ENCODE data around the gene PCYT1B.

Gene PCYT1B

DNA sequence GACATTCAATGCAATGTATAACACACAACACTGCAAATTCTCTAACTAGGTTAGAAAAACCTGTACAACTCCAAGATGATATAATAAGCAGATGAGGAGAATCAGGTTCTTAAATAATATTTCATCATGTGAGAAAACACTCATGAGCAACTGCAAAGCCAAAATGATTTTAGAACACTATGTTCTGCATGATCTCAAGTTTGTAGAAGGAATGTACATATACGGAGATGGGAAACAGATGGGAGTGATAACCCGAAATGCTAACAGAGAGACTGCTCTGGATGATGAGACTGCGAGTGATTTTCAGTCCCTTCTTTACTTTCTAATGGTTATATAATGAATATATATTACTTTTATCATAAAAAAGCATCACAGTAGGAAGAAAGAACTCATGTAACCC lies 80.9 kb downstream of the PCYT1B start:
- no peaks in the 10 kb centered on the region for H3K4me1 ChIP-seq (ENCODE audit: control insufficient read depth in 2 of 2, insufficient read depth in 1 of 2, low read depth in 1 of 2, low read length in 2 of 2)

DNA sequence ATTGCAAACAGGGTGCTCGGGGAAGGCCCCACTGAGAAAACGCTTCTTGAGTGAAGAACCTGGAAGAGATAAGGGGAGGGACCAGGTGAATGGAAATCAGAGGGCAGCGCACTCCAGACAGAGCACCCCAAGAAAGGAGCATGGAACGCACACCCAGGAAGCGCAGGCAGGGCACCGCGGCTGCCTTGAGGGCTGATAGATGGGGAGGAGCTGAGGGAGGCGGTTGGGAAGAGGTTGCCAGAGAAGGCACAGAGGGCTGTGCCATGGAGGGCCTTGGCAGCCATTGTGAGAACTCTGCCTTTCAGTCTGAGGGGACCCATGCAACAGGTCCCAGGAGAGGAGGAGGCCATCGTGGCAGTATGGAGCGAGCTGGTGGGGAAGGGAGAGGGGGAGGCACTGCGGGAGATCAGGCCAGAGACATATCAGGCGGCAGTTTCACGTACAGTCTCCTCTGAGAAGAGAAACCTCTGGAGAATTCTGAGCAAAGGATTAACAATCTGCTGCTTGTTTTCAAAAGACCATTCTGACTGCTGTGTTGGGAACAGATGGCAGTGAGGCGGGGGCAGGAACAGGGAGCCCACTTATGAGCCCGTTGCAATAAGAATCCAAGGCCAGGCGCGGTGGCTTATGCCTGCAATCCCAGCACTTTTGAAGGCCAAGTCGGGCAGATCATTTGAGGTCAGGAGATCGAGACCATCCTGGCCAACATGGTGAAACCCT lies 83.7 kb downstream of the PCYT1B start:
- Histone ChIP-seq H4K8ac (ENCODE audit: low read depth, low read length) (no peak overlapping the region), H2BK120ac (ENCODE audit: low read depth, low read length) (no peak overlapping the region), H3K18ac (ENCODE audit: low read length) (no peak overlapping the region), H3K9me3 (replicated peaks in 1 of 2; ENCODE audit: control insufficient read depth in 2 of 2, insufficient read depth in 1 of 2, low read depth in 1 of 2, low read length in 2 of 2) (no peaks in the 10 kb centered on the region), H2BK12ac (ENCODE audit: low read length) (no peak overlapping the region), H3K36me3 (replicated peaks in 1 of 2; ENCODE audit: control insufficient read depth in 2 of 2, insufficient read depth in 2 of 2, low read length in 2 of 2) (no peaks in the 10 kb centered on the region), H2AFZ (ENCODE audit: low read length) (no peak overlapping the region), H3K9ac (ENCODE audit: low read depth, low read length, poor library complexity) (no peak overlapping the region), H2BK15ac (ENCODE audit: low read length) (no peak overlapping the region), H2BK5ac (ENCODE audit: low read length) (no peak overlapping the region), H3K23ac (ENCODE audit: low read depth, low read length, poor library complexity) (no peak overlapping the region), H2AK5ac (ENCODE audit: low read depth, low read length) (no peak overlapping the region), H3K4ac (ENCODE audit: low read length) (no peak overlapping the region), H3K4me1 (ENCODE audit: control insufficient read depth in 2 of 2, insufficient read depth in 1 of 2, low read depth in 1 of 2, low read length in 2 of 2) (no peaks in the 10 kb centered on the region), H3K27me3 (ENCODE audit: control insufficient read depth in 3 of 3, insufficient read depth in 3 of 3, low read depth in 1 of 3, low read length in 3 of 3) (no peaks in the 10 kb centered on the region), H3K14ac (ENCODE audit: low read length) (no peak overlapping the region), H4K91ac (ENCODE audit: low read depth, low read length, poor library complexity) (no peak overlapping the region), H3K4me3 (ENCODE audit: low read length in 2 of 2) (no peak overlapping the region), H3K27ac (replicated peaks; ENCODE audit: low read length) (no peak overlapping the region), H3K79me1 (ENCODE audit: low read depth, low read length) (no peaks in the 10 kb centered on the region), H3K4me2 (ENCODE audit: insufficient read depth, low read length, poor library complexity, severe bottlenecking) (no peak overlapping the region)
- DNase-seq (ENCODE audit: low spot score), result no peak
- no CpG with 5 or more reads among the region's 19 CpGs for WGBS, 2 donors (ENCODE audit: extremely low coverage in 2 of 2, insufficient read length in 2 of 2, insufficient replicate concordance in 1 of 2)

More for the DNA sequence above, 80.9 kb downstream of the PCYT1B start:
- no peak for DNase-seq (ENCODE audit: low spot score)
- no peak overlapping the region for H2BK120ac ChIP-seq (ENCODE audit: low read depth, low read length)
- no peak overlapping the region for H2AK5ac ChIP-seq (ENCODE audit: low read depth, low read length)
- H3K36me3 ChIP-seq (replicated peaks in 1 of 2; ENCODE audit: control insufficient read depth in 2 of 2, insufficient read depth in 2 of 2, low read length in 2 of 2), result no peaks in the 10 kb centered on the region
- no peak overlapping the region for H3K14ac ChIP-seq (ENCODE audit: low read length)
- H3K4me3 ChIP-seq (ENCODE audit: low read length in 2 of 2), result no peak overlapping the region
- no peak overlapping the region for H2BK5ac ChIP-seq (ENCODE audit: low read length)
- no peak overlapping the region for H3K9ac ChIP-seq (ENCODE audit: low read depth, low read length, poor library complexity)
- WGBS, 2 donors (ENCODE audit: extremely low coverage in 2 of 2, insufficient read length in 2 of 2, insufficient replicate concordance in 1 of 2), result no CpG with 5 or more reads among the region's 3 CpGs
- H3K9me3 ChIP-seq (replicated peaks in 1 of 2; ENCODE audit: control insufficient read depth in 2 of 2, insufficient read depth in 1 of 2, low read depth in 1 of 2, low read length in 2 of 2), result no peaks in the 10 kb centered on the region
- no peak overlapping the region for H3K18ac ChIP-seq (ENCODE audit: low read length)
- no peak overlapping the region for H2BK15ac ChIP-seq (ENCODE audit: low read length)
- H4K8ac ChIP-seq (ENCODE audit: low read depth, low read length), result no peak overlapping the region
- H3K4me2 ChIP-seq (ENCODE audit: insufficient read depth, low read length, poor library complexity, severe bottlenecking), result no peak overlapping the region
- no peak overlapping the region for H3K27ac ChIP-seq (replicated peaks; ENCODE audit: low read length)
- H2BK12ac ChIP-seq (ENCODE audit: low read length), result no peak overlapping the region
- H3K4ac ChIP-seq (ENCODE audit: low read length), result no peak overlapping the region
- H4K91ac ChIP-seq (ENCODE audit: low read depth, low read length, poor library complexity), result no peak overlapping the region
- H2AFZ ChIP-seq (ENCODE audit: low read length), result no peak overlapping the region
- no peak overlapping the region for H3K23ac ChIP-seq (ENCODE audit: low read depth, low read length, poor library complexity)
- no peaks in the 10 kb centered on the region for H3K79me1 ChIP-seq (ENCODE audit: low read depth, low read length)
- H3K27me3 ChIP-seq (ENCODE audit: control insufficient read depth in 3 of 3, insufficient read depth in 3 of 3, low read depth in 1 of 3, low read length in 3 of 3), result no peaks in the 10 kb centered on the region

DNA sequence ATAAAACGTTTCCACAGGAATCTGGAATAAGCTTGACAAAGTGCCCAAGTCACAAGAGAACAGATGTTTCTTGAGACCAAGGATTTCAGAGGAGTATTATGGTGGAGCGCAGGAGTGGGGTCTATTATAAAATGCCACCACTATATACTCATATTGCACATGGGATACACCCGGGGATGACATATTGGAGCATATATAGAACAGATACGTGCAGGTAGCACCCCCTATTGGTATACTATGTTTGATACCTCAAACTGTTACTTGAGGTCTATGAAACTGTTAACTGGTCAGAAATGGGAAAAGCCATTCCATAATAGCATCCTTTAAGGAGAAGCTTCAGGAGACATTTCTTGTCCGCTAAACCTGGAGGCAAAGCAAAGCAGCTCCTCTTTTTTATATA lies 86.0 kb downstream of the PCYT1B start:
- H2BK120ac ChIP-seq (ENCODE audit: low read depth, low read length), result no peak overlapping the region
- no peak overlapping the region for H3K4me2 ChIP-seq (ENCODE audit: insufficient read depth, low read length, poor library complexity, severe bottlenecking)
- no peak overlapping the region for H2AFZ ChIP-seq (ENCODE audit: low read length)
- H3K36me3 ChIP-seq (replicated peaks in 1 of 2; ENCODE audit: control insufficient read depth in 2 of 2, insufficient read depth in 2 of 2, low read length in 2 of 2), result no peaks in the 10 kb centered on the region
- no peak overlapping the region for H3K18ac ChIP-seq (ENCODE audit: low read length)
- no peak overlapping the region for H3K9ac ChIP-seq (ENCODE audit: low read depth, low read length, poor library complexity)
- no peak overlapping the region for H4K91ac ChIP-seq (ENCODE audit: low read depth, low read length, poor library complexity)
- H3K27ac ChIP-seq (replicated peaks; ENCODE audit: low read length), result no peak overlapping the region
- no peak overlapping the region for H3K4me3 ChIP-seq (ENCODE audit: low read length in 2 of 2)
- H3K4ac ChIP-seq (ENCODE audit: low read length), result no peak overlapping the region
- H3K27me3 ChIP-seq (ENCODE audit: control insufficient read depth in 3 of 3, insufficient read depth in 3 of 3, low read depth in 1 of 3, low read length in 3 of 3), result no peaks in the 10 kb centered on the region
- no peak overlapping the region for H2BK15ac ChIP-seq (ENCODE audit: low read length)
- H2AK5ac ChIP-seq (ENCODE audit: low read depth, low read length), result no peak overlapping the region
- H2BK5ac ChIP-seq (ENCODE audit: low read length), result no peak overlapping the region
- no peak overlapping the region for H2BK12ac ChIP-seq (ENCODE audit: low read length)
- no peaks in the 10 kb centered on the region for H3K9me3 ChIP-seq (replicated peaks in 1 of 2; ENCODE audit: control insufficient read depth in 2 of 2, insufficient read depth in 1 of 2, low read depth in 1 of 2, low read length in 2 of 2)
- no peak for DNase-seq (ENCODE audit: low spot score)
- WGBS, 2 donors (ENCODE audit: extremely low coverage in 2 of 2, insufficient read length in 2 of 2, insufficient replicate concordance in 1 of 2), result no CpG with 5 or more reads among the region's 5 CpGs
- H3K4me1 ChIP-seq (ENCODE audit: control insufficient read depth in 2 of 2, insufficient read depth in 1 of 2, low read depth in 1 of 2, low read length in 2 of 2), result no peaks in the 10 kb centered on the region
- no peak overlapping the region for H4K8ac ChIP-seq (ENCODE audit: low read depth, low read length)
- no peaks in the 10 kb centered on the region for H3K79me1 ChIP-seq (ENCODE audit: low read depth, low read length)
- no peak overlapping the region for H3K23ac ChIP-seq (ENCODE audit: low read depth, low read length, poor library complexity)
- no peak overlapping the region for H3K14ac ChIP-seq (ENCODE audit: low read length)

DNA sequence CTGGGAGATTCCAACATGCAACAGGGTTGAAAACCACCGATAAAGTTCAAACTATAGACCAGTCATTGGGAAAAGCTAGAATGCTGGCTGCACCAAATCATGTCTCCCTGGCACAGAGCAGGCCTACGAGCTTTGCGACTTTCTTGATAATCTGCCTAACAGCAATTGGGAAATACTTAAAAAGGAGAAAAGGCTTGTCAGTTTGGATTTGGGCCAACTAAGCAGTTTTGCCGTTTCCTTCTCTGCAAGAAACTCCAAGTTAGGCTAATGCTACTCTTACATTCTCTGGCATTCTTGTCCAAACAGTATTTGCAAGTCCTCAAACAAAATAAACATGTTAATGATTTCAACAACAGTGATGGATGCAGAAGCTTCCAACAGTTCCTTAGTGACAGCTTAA lies 94.1 kb downstream of the PCYT1B start:
- no peak overlapping the region for H2AK5ac ChIP-seq (ENCODE audit: low read depth, low read length)
- no peaks in the 10 kb centered on the region for H3K4me1 ChIP-seq (ENCODE audit: control insufficient read depth in 2 of 2, insufficient read depth in 1 of 2, low read depth in 1 of 2, low read length in 2 of 2)
- WGBS, 2 donors (ENCODE audit: extremely low coverage in 2 of 2, insufficient read length in 2 of 2, insufficient replicate concordance in 1 of 2), result no CpG with 5 or more reads among the region's 4 CpGs
- H2AFZ ChIP-seq (ENCODE audit: low read length), result no peak overlapping the region
- no peak overlapping the region for H4K8ac ChIP-seq (ENCODE audit: low read depth, low read length)
- no peak overlapping the region for H2BK15ac ChIP-seq (ENCODE audit: low read length)
- H3K14ac ChIP-seq (ENCODE audit: low read length), result no peak overlapping the region
- no peak for DNase-seq (ENCODE audit: low spot score)
- H3K23ac ChIP-seq (ENCODE audit: low read depth, low read length, poor library complexity), result no peak overlapping the region
- H3K18ac ChIP-seq (ENCODE audit: low read length), result no peak overlapping the region
- no peak overlapping the region for H3K4ac ChIP-seq (ENCODE audit: low read length)
- H3K27me3 ChIP-seq (ENCODE audit: control insufficient read depth in 3 of 3, insufficient read depth in 3 of 3, low read depth in 1 of 3, low read length in 3 of 3), result no peaks in the 10 kb centered on the region
- no peak overlapping the region for H2BK12ac ChIP-seq (ENCODE audit: low read length)
- H3K79me1 ChIP-seq (ENCODE audit: low read depth, low read length), result no peaks in the 10 kb centered on the region
- H4K91ac ChIP-seq (ENCODE audit: low read depth, low read length, poor library complexity), result no peak overlapping the region
- no peaks in the 10 kb centered on the region for H3K36me3 ChIP-seq (replicated peaks in 1 of 2; ENCODE audit: control insufficient read depth in 2 of 2, insufficient read depth in 2 of 2, low read length in 2 of 2)
- H3K9ac ChIP-seq (ENCODE audit: low read depth, low read length, poor library complexity), result no peak overlapping the region
- no peak overlapping the region for H3K4me3 ChIP-seq (ENCODE audit: low read length in 2 of 2)
- no peak overlapping the region for H2BK120ac ChIP-seq (ENCODE audit: low read depth, low read length)
- no peaks in the 10 kb centered on the region for H3K9me3 ChIP-seq (replicated peaks in 1 of 2; ENCODE audit: control insufficient read depth in 2 of 2, insufficient read depth in 1 of 2, low read depth in 1 of 2, low read length in 2 of 2)
- H3K4me2 ChIP-seq (ENCODE audit: insufficient read depth, low read length, poor library complexity, severe bottlenecking), result no peak overlapping the region
- no peak overlapping the region for H3K27ac ChIP-seq (replicated peaks; ENCODE audit: low read length)
- no peak overlapping the region for H2BK5ac ChIP-seq (ENCODE audit: low read length)
